WTC11 (cell line): ENCODE results near the gene CSNK2A1. TPM values are rescaled to one million over a fixed set of nuclear protein-coding genes. Genes with fewer than 3 reads are reported as not detected.

ENCODE experiments used
- ATAC-seq: fragments of 200-7000 bp; cut with Tn5 transposase; 2 replicates; pipeline ENCODE4 v1.10.0; 2021; ENCODE audit warnings: mild to moderate bottlenecking, moderate library complexity
- CTCF ChIA-PET: fragments of 300-600 bp; sonication (Branson Sonifier 250); formaldehyde crosslinking; loops from one replicate; lab custom pipeline; 2021; ENCODE audit warnings: antibody characterized with exemption; lab: Charles Lee
- POLR2A ChIA-PET: fragments of 350-600 bp; sonication (Branson Sonifier 250); formaldehyde crosslinking; loops from one replicate; lab custom pipeline; 2021; ENCODE audit warnings: antibody characterized with exemption; lab: Charles Lee
- DNase-seq: peaks from one replicate; pipeline ENCODE4 v3.0.0; 2021; ENCODE audit warnings: low spot score
- H3K27ac Mint-ChIP-seq: 2 replicates; pipeline ENCODE4 v1.8.0; 2021; ENCODE audit warnings: mixed read lengths
- H3K27me3 Mint-ChIP-seq: 2 replicates; pipeline ENCODE4 v1.8.0; 2021; ENCODE audit warnings: low read depth, mild to moderate bottlenecking, moderate library complexity, mixed read lengths
- H3K36me3 Mint-ChIP-seq: 2 replicates; pipeline ENCODE4 v1.8.0; 2021; ENCODE audit warnings: mixed read lengths
- H3K4me1 Mint-ChIP-seq: 2 replicates; pipeline ENCODE4 v1.8.0; 2022; ENCODE audit warnings: mixed read lengths
- H3K4me3 Mint-ChIP-seq: 2 replicates; pipeline ENCODE4 v1.8.0; 2021; ENCODE audit warnings: mild to moderate bottlenecking, moderate library complexity, mixed read lengths
- H3K9me3 Mint-ChIP-seq: 2 replicates; pipeline ENCODE4 v1.8.0; 2021; ENCODE audit warnings: mixed read lengths
- CREB1 ChIP-seq: sonication (generic); formaldehyde crosslinking; IDR thresholded peaks from 2 replicates; pipeline ENCODE4 v1.8.0; 2023; ENCODE audit warnings: mild to moderate bottlenecking, missing genetic modification reagents
- FOXJ3 ChIP-seq: sonication (generic); formaldehyde crosslinking; IDR thresholded peaks from 2 replicates; pipeline ENCODE4 v1.9.0; 2021; ENCODE audit warnings: missing genetic modification reagents, mild to moderate bottlenecking, borderline replicate concordance
- NR1H2 ChIP-seq: sonication (generic); formaldehyde crosslinking; IDR thresholded peaks from 2 replicates; pipeline ENCODE4 v1.9.0; 2021; ENCODE audit warnings: mild to moderate bottlenecking, moderate library complexity, missing genetic modification reagents
- OVOL2 ChIP-seq: fragments of 250-450 bp; sonication (Bioruptor Pico); IDR thresholded peaks from 2 replicates; pipeline ENCODE4 v1.9.0; 2021; ENCODE audit warnings: mild to moderate bottlenecking, borderline replicate concordance
- RORB ChIP-seq: fragments of 250-450 bp; sonication (Bioruptor Pico); IDR thresholded peaks from 2 replicates; pipeline ENCODE4 v1.9.0; 2021; ENCODE audit warnings: mild to moderate bottlenecking
- ZBTB21 ChIP-seq: sonication (generic); formaldehyde crosslinking; IDR thresholded peaks from 2 replicates; pipeline ENCODE4 v1.8.1; 2023; ENCODE audit warnings: mild to moderate bottlenecking, missing genetic modification reagents, borderline replicate concordance
- ZNF281 ChIP-seq: sonication (generic); formaldehyde crosslinking; IDR thresholded peaks from 2 replicates; pipeline ENCODE4 v1.8.0; 2023; ENCODE audit warnings: mild to moderate bottlenecking, missing genetic modification reagents
- ZNF396 ChIP-seq: fragments of 250-450 bp; sonication (Bioruptor Pico); IDR thresholded peaks from 2 replicates; pipeline ENCODE4 v1.8.0; 2021; ENCODE audit warnings: mild to moderate bottlenecking, moderate library complexity, borderline replicate concordance
- total RNA-seq: library from RNA; stranded (reverse); gene quantifications from 3 replicates; pipeline ENCODE4 v1.2.3, GENCODE V29; 2021
- TF ChIP-seq, protein P1 (sequence below): sonication (generic); formaldehyde crosslinking; IDR thresholded peaks from 2 replicates; pipeline ENCODE4 v1.8.0; 2022; ENCODE audit warnings: mild to moderate bottlenecking, missing genetic modification reagents
- TF ChIP-seq, protein P2 (sequence below): sonication (generic); formaldehyde crosslinking; IDR thresholded peaks from 2 replicates; pipeline ENCODE4 v1.8.1; 2022; ENCODE audit warnings: mild to moderate bottlenecking, moderate library complexity, missing genetic modification reagents
- TF ChIP-seq, protein P3 (sequence below): fragments of 250-450 bp; sonication (Bioruptor Pico); IDR thresholded peaks from 2 replicates; pipeline ENCODE4 v1.9.0; 2021; ENCODE audit warnings: moderate library complexity, mild to moderate bottlenecking, inconsistent platforms, borderline replicate concordance
- TF ChIP-seq, protein P4 (sequence below): sonication (generic); formaldehyde crosslinking; conservative IDR thresholded peaks from 2 replicates; pipeline ENCODE4 v1.8.1; 2023; ENCODE audit warnings: mild to moderate bottlenecking, low read depth, missing genetic modification reagents, moderate library complexity

The CSNK2A1 gene
- total RNA-seq, 1 experiment from 2014 or later, result 235 TPM

- Mint-ChIP-seq H3K36me3 (no peaks in the 10 kb centered on the region), H3K27me3 (no peaks in the 10 kb centered on the region; the same call in 1 of the 2 replicates), H3K4me1 (peaks cover 4% of the 10 kb centered on the region), H3K4me3 (no peak overlapping the region), H3K27ac (no peak overlapping the region), H3K9me3 (no peaks in the 10 kb centered on the region)
- TF ChIP-seq, protein P1, sequence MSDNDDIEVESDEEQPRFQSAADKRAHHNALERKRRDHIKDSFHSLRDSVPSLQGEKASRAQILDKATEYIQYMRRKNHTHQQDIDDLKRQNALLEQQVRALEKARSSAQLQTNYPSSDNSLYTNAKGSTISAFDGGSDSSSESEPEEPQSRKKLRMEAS (CRISPR knock-in tag), result no peak
- no peak for TF ChIP-seq NR1H2 (CRISPR knock-in tag)
- no peak for TF ChIP-seq ZNF281 (CRISPR knock-in tag)
- no peak for TF ChIP-seq OVOL2
- ATAC-seq (no peak), DNase-seq (no peak)
- ChIA-PET CTCF (interaction anchor here (1.0 to 2.0 kb wide), 3 partner anchors 15 to 181 kb away, joined by 3 to 8 read pairs (median 4); no protein-coding TSS in a partner anchor), POLR2A (no interaction called here)
Observed at GRCh38 chr20:558117-558516, 14.5 kb upstream of the CSNK2A1 start.

- Mint-ChIP-seq H3K27ac (no peak overlapping the region), H3K27me3 (no peaks in the 10 kb centered on the region; the same call in 1 of the 2 replicates), H3K4me1 (peaks cover 4% of the 10 kb centered on the region), H3K4me3 (no peak overlapping the region), H3K36me3 (no peaks in the 10 kb centered on the region), H3K9me3 (no peaks in the 10 kb centered on the region)
- no peak for DNase-seq
- POLR2A ChIA-PET, result no interaction called here
- no peak for TF ChIP-seq ZNF281 (CRISPR knock-in tag)
- TF ChIP-seq, protein P2, sequence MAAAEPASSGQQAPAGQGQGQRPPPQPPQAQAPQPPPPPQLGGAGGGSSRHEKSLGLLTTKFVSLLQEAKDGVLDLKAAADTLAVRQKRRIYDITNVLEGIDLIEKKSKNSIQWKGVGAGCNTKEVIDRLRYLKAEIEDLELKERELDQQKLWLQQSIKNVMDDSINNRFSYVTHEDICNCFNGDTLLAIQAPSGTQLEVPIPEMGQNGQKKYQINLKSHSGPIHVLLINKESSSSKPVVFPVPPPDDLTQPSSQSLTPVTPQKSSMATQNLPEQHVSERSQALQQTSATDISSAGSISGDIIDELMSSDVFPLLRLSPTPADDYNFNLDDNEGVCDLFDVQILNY (CRISPR knock-in tag), result no peak
- TF ChIP-seq FOXJ3 (CRISPR knock-in tag), result no peak
- no peak for TF ChIP-seq ZNF396
- TF ChIP-seq, protein P3, sequence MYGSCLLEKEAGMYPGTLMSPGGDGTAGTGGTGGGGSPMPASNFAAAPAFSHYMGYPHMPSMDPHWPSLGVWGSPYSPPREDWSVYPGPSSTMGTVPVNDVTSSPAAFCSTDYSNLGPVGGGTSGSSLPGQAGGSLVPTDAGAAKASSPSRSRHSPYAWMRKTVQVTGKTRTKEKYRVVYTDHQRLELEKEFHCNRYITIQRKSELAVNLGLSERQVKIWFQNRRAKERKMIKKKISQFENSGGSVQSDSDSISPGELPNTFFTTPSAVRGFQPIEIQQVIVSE (CRISPR knock-in tag), result no peak
- TF ChIP-seq, protein P4, sequence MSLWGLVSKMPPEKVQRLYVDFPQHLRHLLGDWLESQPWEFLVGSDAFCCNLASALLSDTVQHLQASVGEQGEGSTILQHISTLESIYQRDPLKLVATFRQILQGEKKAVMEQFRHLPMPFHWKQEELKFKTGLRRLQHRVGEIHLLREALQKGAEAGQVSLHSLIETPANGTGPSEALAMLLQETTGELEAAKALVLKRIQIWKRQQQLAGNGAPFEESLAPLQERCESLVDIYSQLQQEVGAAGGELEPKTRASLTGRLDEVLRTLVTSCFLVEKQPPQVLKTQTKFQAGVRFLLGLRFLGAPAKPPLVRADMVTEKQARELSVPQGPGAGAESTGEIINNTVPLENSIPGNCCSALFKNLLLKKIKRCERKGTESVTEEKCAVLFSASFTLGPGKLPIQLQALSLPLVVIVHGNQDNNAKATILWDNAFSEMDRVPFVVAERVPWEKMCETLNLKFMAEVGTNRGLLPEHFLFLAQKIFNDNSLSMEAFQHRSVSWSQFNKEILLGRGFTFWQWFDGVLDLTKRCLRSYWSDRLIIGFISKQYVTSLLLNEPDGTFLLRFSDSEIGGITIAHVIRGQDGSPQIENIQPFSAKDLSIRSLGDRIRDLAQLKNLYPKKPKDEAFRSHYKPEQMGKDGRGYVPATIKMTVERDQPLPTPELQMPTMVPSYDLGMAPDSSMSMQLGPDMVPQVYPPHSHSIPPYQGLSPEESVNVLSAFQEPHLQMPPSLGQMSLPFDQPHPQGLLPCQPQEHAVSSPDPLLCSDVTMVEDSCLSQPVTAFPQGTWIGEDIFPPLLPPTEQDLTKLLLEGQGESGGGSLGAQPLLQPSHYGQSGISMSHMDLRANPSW (CRISPR knock-in tag), result no peak
- TF ChIP-seq RORB (CRISPR knock-in tag), result no peak
- no peak for TF ChIP-seq CREB1
- TF ChIP-seq ZBTB21, result no peak
- CTCF ChIA-PET, result interaction anchor here (1.0 to 2.0 kb wide), 6 partner anchors 14 to 182 kb away, joined by 3 to 8 read pairs (median 6); no protein-coding TSS in a partner anchor
- ATAC-seq, result no peak
Observed at GRCh38 chr20:556984-557383, 13.4 kb upstream of the CSNK2A1 start.
